IMR-90 (cell line): ENCODE measurements around the gene MYH16. TPM values are rescaled to one million over a fixed set of nuclear protein-coding genes. Genes with fewer than 3 reads are reported as not detected.
A peak's percentile ranks its signal among the peaks of the same experiment; 100 is the strongest.
"Not testable (repeated sequence)": the region's sequence is repeated elsewhere in the genome, so short reads cannot be mapped to it uniquely, and the experiment has no call there.

Experiments used
- ATAC-seq: fragments of 200-7000 bp; cut with Tn5 transposase; 2 replicates; pipeline ENCODE4 v1.9.1; 2020; ENCODE audit warnings: low read depth, mild to moderate bottlenecking, moderate library complexity
- BruUV-seq: library from RNA; stranded (reverse); fragments of 400-500 nt; replicated peaks from 2 replicates; lab custom pipeline; 2021; lab: Mats Ljungman, UMichigan
- CTCF ChIA-PET: fragments of 300-600 bp; formaldehyde crosslinking; extraction: SDS; loops from one replicate; lab custom pipeline; 2021; ENCODE audit warnings: antibody characterized with exemption; lab: Yijun Ruan, JAX
- POLR2A ChIA-PET: fragments of 300-600 bp; sonication (Branson Sonifier 250); formaldehyde crosslinking; loops from one replicate; lab custom pipeline; 2022; ENCODE audit warnings: antibody characterized with exemption; ENCODE audit not compliant: unreplicated experiment; lab: Charles Lee
- DNase-seq: peaks from one replicate; pipeline ENCODE4 v3.0.0; 2013
- H2AFZ ChIP-seq: replicated peaks from 2 replicates; pipeline ENCODE3; 2013; ENCODE audit warnings: low read length, mild to moderate bottlenecking; ENCODE audit not compliant: poor library complexity
- H2AK5ac ChIP-seq: 2 replicates; pipeline ENCODE4 v1.6.1; 2013; ENCODE audit warnings: low read depth, low read length, inconsistent platforms
- H2AK9ac ChIP-seq: replicated peaks from 2 replicates; pipeline ENCODE3; 2013; ENCODE audit warnings: mild to moderate bottlenecking, low read depth, low read length, moderate library complexity; ENCODE audit not compliant: poor library complexity
- H2BK120ac ChIP-seq: 2 replicates; pipeline ENCODE4 v1.6.1; 2013; ENCODE audit warnings: low read depth, low read length, inconsistent platforms
- H2BK15ac ChIP-seq: 3 replicates; pipeline ENCODE4 v1.6.1; 2013; ENCODE audit warnings: low read depth, low read length, inconsistent platforms
- H2BK20ac ChIP-seq: 2 replicates; pipeline ENCODE4 v1.6.1; 2013; ENCODE audit warnings: low read depth, mild to moderate bottlenecking, inconsistent platforms, low read length, moderate library complexity
- H2BK5ac ChIP-seq: 2 replicates; pipeline ENCODE4 v1.6.1; 2013; ENCODE audit warnings: mild to moderate bottlenecking, low read depth, low read length, inconsistent platforms; ENCODE audit not compliant: poor library complexity, severe bottlenecking
- H3K14ac ChIP-seq: replicated peaks from 2 replicates; pipeline ENCODE4 v1.6.1; 2013; ENCODE audit warnings: low read depth, low read length, inconsistent platforms
- H3K18ac ChIP-seq: 2 replicates; pipeline ENCODE4 v1.6.1; 2013; ENCODE audit warnings: low read depth, low read length, control low read depth
- H3K23ac ChIP-seq: 2 replicates; pipeline ENCODE4 v1.6.1; 2013; ENCODE audit warnings: low read depth, low read length, inconsistent platforms
- H3K27ac ChIP-seq: 2 replicates; pipeline ENCODE4 v1.5.1; 2013; ENCODE audit warnings: mild to moderate bottlenecking, control low read depth, low read length; ENCODE audit not compliant: insufficient read depth
- H3K27me3 ChIP-seq: 2 replicates; pipeline ENCODE4 v1.6.1; 2013; ENCODE audit warnings: low read length; ENCODE audit not compliant: control insufficient read depth, insufficient read depth
- H3K36me3 ChIP-seq: 2 replicates; pipeline ENCODE4 v1.6.1; 2013; ENCODE audit warnings: low read length, mixed read lengths; ENCODE audit not compliant: control insufficient read depth, insufficient read depth
- H3K4ac ChIP-seq: 2 replicates; pipeline ENCODE4 v1.6.1; 2013; ENCODE audit warnings: low read depth, low read length, inconsistent platforms
- H3K4me1 ChIP-seq: 2 replicates; pipeline ENCODE4 v1.6.1; 2013; ENCODE audit warnings: low read length, mixed read lengths; ENCODE audit not compliant: control insufficient read depth, insufficient read depth
- H3K4me2 ChIP-seq: 2 replicates; pipeline ENCODE4 v1.6.1; 2013; ENCODE audit warnings: low read depth, mild to moderate bottlenecking, control low read depth, low read length, moderate library complexity
- H3K4me3 ChIP-seq: 2 replicates; pipeline ENCODE4 v1.5.1; 2013; ENCODE audit warnings: low read depth, mild to moderate bottlenecking, control low read depth, low read length, moderate library complexity; ENCODE audit not compliant: insufficient read depth
- H3K56ac ChIP-seq: 2 replicates; pipeline ENCODE4 v1.6.1; 2013; ENCODE audit warnings: low read length, inconsistent platforms; ENCODE audit not compliant: insufficient read depth; ENCODE audit errors: extremely low read depth
- H3K79me1 ChIP-seq, 2 experiments: 2 replicates each; pipeline ENCODE4 v1.6.1; 2013; ENCODE audit warnings: low read length in 2 of 2, inconsistent platforms in 1 of 2, low read depth in 1 of 2
- H3K9ac ChIP-seq: 2 replicates; pipeline ENCODE4 v1.6.1; 2013; ENCODE audit warnings: low read depth, low read length, control low read depth
- H3K9me1 ChIP-seq: 2 replicates; pipeline ENCODE4 v1.6.1; 2013; ENCODE audit warnings: low read length, inconsistent platforms; ENCODE audit not compliant: insufficient read depth
- H3K9me3 ChIP-seq: 2 replicates; pipeline ENCODE4 v1.6.1; 2013; ENCODE audit warnings: low read length; ENCODE audit not compliant: control insufficient read depth, insufficient read depth
- H4K20me1 ChIP-seq: 2 replicates; pipeline ENCODE4 v1.6.1; 2013; ENCODE audit warnings: low read length, inconsistent platforms; ENCODE audit not compliant: insufficient read depth
- H4K5ac ChIP-seq: 2 replicates; pipeline ENCODE4 v1.6.1; 2013; ENCODE audit warnings: mild to moderate bottlenecking, low read depth, low read length, control low read depth
- H4K8ac ChIP-seq, 2 experiments: 2 replicates each; pipeline ENCODE4 v1.6.1; 2013; ENCODE audit warnings: low read depth in 2 of 2, low read length in 2 of 2, control low read depth in 1 of 2, inconsistent platforms in 1 of 2
- H4K91ac ChIP-seq: 2 replicates; pipeline ENCODE4 v1.6.1; 2013; ENCODE audit warnings: low read depth, low read length, inconsistent platforms; ENCODE audit not compliant: insufficient read depth
- CHD1 ChIP-seq: IDR thresholded peaks from 2 replicates; pipeline ENCODE4 v1.6.1; 2012; ENCODE audit warnings: low read depth, low read length, improper control_type of control experiment
- NFE2L2 ChIP-seq: fragments of 150-350 bp; IDR thresholded peaks from 2 replicates; pipeline ENCODE4 v1.6.1; 2016; ENCODE audit warnings: low read depth, mild to moderate bottlenecking, low read length
- WGBS, 2 experiments: methylation state at CpG; one replicate each; pipeline versions ENCODE4 v1.1.5 to v1.1.7; 2013; ENCODE audit warnings: missing lambda C conversion rate in 2 of 2; ENCODE audit not compliant: insufficient read length in 1 of 2; ENCODE audit errors: extremely low coverage in 2 of 2; 5-methylcytosine and 5-hydroxymethylcytosine counted together
- dilution Hi-C: fragments of 300-500 bp; cut with HindIII; formaldehyde crosslinking; loops from one replicate; pipeline ENCODE4 v1.14.3; 2018; ENCODE audit warnings: low sequenced_read_pairs; ENCODE audit not compliant: unreplicated experiment
- in situ Hi-C: fragments of 300-500 bp; cut with MboI; formaldehyde crosslinking; loops from 3 replicates; pipeline ENCODE4 v1.14.3; 2019; ENCODE audit warnings: low sequenced_read_pairs, inconsistent platforms, mixed read lengths
- intact Hi-C: fragments of 100-400 bp; cut with micrococcal nuclease; formaldehyde crosslinking; loops from 2 replicates; pipeline ENCODE4 v1.10.0; 2022
- polyA plus RNA-seq, 3 experiments: library from polyadenylated mRNA; depleted of rRNA; stranded (reverse); fragments of >200 nt; gene quantifications; 2 replicates each; pipeline ENCODE4 v1.2.3, GENCODE V29; 2012; ENCODE audit warnings: low replicate concordance in 1 of 3
- total RNA-seq: library from RNA; depleted of rRNA; stranded (reverse); fragments of >200 nt; gene quantifications from 2 replicates; pipeline ENCODE4 v1.2.3, GENCODE V29; 2012

MYH16 gene
- total and polyA plus RNA-seq, 2 of the 4 experiments (the other 2 are of a cell fraction): 0.09 to 0.18 TPM

DNA sequence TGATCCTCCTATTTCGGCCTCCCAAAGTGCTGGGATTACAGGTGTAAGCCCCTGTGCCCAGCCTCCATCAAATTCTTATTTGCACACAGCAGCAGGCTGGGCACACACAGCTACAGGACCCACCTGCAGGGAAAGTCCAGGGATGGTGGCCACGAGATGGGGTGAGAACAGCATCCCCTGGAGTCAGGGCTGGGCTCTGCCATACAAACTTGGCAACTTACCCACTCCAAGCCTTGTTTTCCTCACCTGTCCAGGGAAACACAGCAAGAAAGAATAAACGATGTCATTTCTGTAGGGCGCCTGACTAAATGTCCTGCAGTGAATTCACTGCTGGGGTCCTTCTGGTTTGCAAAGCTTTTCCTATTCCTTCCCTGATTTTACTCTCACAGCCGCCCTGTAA, 5.5 kb downstream of the MYH16 start:
- in situ Hi-C loops (no loop called here), dilution Hi-C loops (no loop called here), intact Hi-C loops (no loop called here)
- H3K23ac ChIP-seq: no peak overlapping the region
- no peak overlapping the region for H4K91ac ChIP-seq
- no peak overlapping the region for H2AK5ac ChIP-seq
- no peak overlapping the region for H3K4me2 ChIP-seq
- H3K14ac ChIP-seq: no peak overlapping the region
- DNase-seq: no peak
- POLR2A ChIA-PET: no interaction called here
- no peak overlapping the region for H3K27ac ChIP-seq
- H3K9me1 ChIP-seq: peaks cover 12% of the 10 kb centered on the region
- H4K20me1 ChIP-seq: no peaks in the 10 kb centered on the region
- no peak overlapping the region for H4K5ac ChIP-seq
- no peak overlapping the region for H2BK15ac ChIP-seq
- TF ChIP-seq CHD1 (no peak), NFE2L2 (no peak)
- H2AFZ ChIP-seq: no peak overlapping the region
- H3K4me1 ChIP-seq: peaks cover 5% of the 10 kb centered on the region; the same call in 1 of the 2 replicates
- no peak for ATAC-seq
- H4K8ac ChIP-seq: no peak overlapping the region
- H3K18ac ChIP-seq: no peak overlapping the region
- CTCF ChIA-PET: no interaction called here
- H2BK20ac ChIP-seq: no peak overlapping the region
- no peak overlapping the region for H2BK120ac ChIP-seq
- peak overlapping the region; percentile 24 for H2AK9ac ChIP-seq
- H3K36me3 ChIP-seq: no peaks in the 10 kb centered on the region
- no peak overlapping the region for H3K4me3 ChIP-seq
- no peaks in the 10 kb centered on the region for H3K9me3 ChIP-seq
- no peaks in the 10 kb centered on the region for H3K27me3 ChIP-seq
- WGBS, 2 experiments: no CpG with 5 or more reads among the region's 5 CpGs
- no TSS peak for BruUV-seq
- H2BK5ac ChIP-seq: no peak overlapping the region
- no peaks in the 10 kb centered on the region for H3K79me1 ChIP-seq
- no peak overlapping the region for H3K9ac ChIP-seq
- H3K56ac ChIP-seq: no peak overlapping the region
- no peak overlapping the region for H3K4ac ChIP-seq

DNA sequence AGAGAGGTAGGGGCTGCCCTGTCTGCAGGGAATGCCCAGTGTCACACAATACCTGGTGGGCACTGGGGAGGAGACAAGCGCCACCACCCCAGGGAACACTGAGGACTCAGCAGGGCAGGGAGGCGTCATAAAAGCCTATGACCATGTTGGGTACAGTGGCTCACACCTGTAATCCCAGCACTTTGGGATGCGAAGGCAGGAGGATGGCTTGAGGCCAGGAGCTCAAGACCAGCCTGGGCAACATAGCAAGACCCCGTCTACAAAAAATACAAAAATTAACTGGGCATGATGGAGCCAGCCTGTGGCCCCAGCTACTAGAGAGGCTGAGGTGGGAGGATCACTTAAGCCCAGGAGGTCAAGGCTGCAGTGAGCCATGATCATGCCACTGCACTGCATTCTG, 11.5 kb downstream of the MYH16 start:
- H4K20me1 ChIP-seq, H2BK20ac ChIP-seq, H2AK5ac ChIP-seq, H2AFZ ChIP-seq, H3K56ac ChIP-seq, H3K36me3 ChIP-seq, H3K79me1 ChIP-seq, H3K9ac ChIP-seq, H4K8ac ChIP-seq, H3K23ac ChIP-seq, BruUV-seq, H2AK9ac ChIP-seq, H2BK120ac ChIP-seq, H2BK5ac ChIP-seq, in situ Hi-C loops, H4K91ac ChIP-seq, H2BK15ac ChIP-seq, H3K4me2 ChIP-seq, H3K4me1 ChIP-seq, H3K9me1 ChIP-seq, H3K18ac ChIP-seq, ATAC-seq, H3K9me3 ChIP-seq, H3K27me3 ChIP-seq, dilution Hi-C loops, H3K27ac ChIP-seq, H3K4ac ChIP-seq, H3K4me3 ChIP-seq, DNase-seq, H3K14ac ChIP-seq, intact Hi-C loops, CTCF ChIA-PET, POLR2A ChIA-PET, H4K5ac ChIP-seq: not testable (repeated sequence)
- 83% methylated on average over 4 of the region's 4 CpGs; no CpG with 5 or more reads in 1 of the 2 experiments for WGBS, 2 experiments
